HCT116 (cell line): ENCODE results near the gene TMEM179.

Source experiments
- EZH2 ChIP-seq: fragments of 200-600 bp; sonication (generic); IDR thresholded peaks from 2 replicates; pipeline ENCODE4 v1.6.1; 2017; ENCODE audit warnings: antibody characterized with exemption, mixed run types
- POLR2A ChIP-seq: IDR thresholded peaks from 2 replicates; pipeline ENCODE4 v1.7.0; 2011; ENCODE audit warnings: borderline replicate concordance; ENCODE audit not compliant: insufficient read depth, insufficient read length; ENCODE audit errors: extremely low read depth

DNA sequence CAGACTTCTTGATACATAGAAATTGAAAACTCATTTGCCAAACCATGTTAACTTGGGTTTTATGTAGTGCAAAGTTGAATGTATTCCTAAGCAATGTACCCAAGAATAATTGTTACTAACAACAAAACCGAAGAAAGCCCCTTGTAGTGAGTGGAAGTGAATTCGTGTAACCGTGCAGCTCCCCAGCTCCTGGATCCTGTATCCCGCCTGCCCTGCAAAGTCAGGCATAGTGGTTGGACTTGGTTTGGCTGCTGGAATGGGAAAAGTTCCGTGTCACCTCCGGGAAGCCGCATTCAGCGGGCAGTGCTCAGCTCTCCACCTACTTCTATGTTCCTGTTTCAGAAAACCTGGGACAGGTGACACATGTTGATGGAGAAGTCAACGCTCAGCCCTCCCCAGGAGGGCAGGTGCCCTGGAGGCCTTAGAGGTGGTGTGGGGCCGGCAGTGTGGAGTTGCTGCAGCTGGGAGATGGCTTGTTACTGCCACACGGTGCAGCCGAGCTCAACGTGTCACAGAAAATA is 54.2 kb downstream of the TMEM179 start:
- TF ChIP-seq EZH2 (no peak), POLR2A (no peak)
